ENCODE results near the gene SCN7A.
"Not testable (repeated sequence)": the region's sequence is repeated elsewhere in the genome, so short reads cannot be mapped to it uniquely, and the experiment has no call there.

The SCN7A gene

GRCh38 chr2:166364476-166365161, 129.4 kb downstream of the SCN7A start:
- no peaks in the 10 kb centered on the region for H3K9me3 ChIP-seq (ENCODE audit: control insufficient read depth in 1 of 2, low read length in 2 of 2)
- H3K27ac ChIP-seq (ENCODE audit: low read depth, low read length) = no peak overlapping the region
- H3K27me3 ChIP-seq (ENCODE audit: control insufficient read depth in 1 of 2, insufficient read depth in 2 of 2, low read length in 2 of 2) = no peaks in the 10 kb centered on the region
- no peak overlapping the region for H3K4me3 ChIP-seq (ENCODE audit: low read depth in 1 of 2, low read length in 2 of 2)
- no peak overlapping the region for H3K9ac ChIP-seq (ENCODE audit: low read depth in 1 of 2, low read length in 2 of 2)
- no peaks in the 10 kb centered on the region for H3K36me3 ChIP-seq (ENCODE audit: control insufficient read depth in 1 of 2, insufficient read depth in 2 of 2, low read length in 2 of 2)
- H3K4me1 ChIP-seq (ENCODE audit: control insufficient read depth in 1 of 2, insufficient read depth in 2 of 2, low read length in 2 of 2) = no peaks in the 10 kb centered on the region

- no peak overlapping the region for H3K4me3 ChIP-seq (ENCODE audit: low read depth in 1 of 2, low read length in 2 of 2)
- no peaks in the 10 kb centered on the region for H3K4me1 ChIP-seq (ENCODE audit: control insufficient read depth in 1 of 2, insufficient read depth in 2 of 2, low read length in 2 of 2)
- H3K9ac ChIP-seq (ENCODE audit: low read depth in 1 of 2, low read length in 2 of 2) = no peak overlapping the region
- no peak overlapping the region for H3K27ac ChIP-seq (ENCODE audit: low read depth, low read length)
- H3K27me3 ChIP-seq (ENCODE audit: control insufficient read depth in 1 of 2, insufficient read depth in 2 of 2, low read length in 2 of 2) = no peaks in the 10 kb centered on the region
- no peaks in the 10 kb centered on the region for H3K9me3 ChIP-seq (ENCODE audit: control insufficient read depth in 1 of 2, low read length in 2 of 2)
- H3K36me3 ChIP-seq (ENCODE audit: control insufficient read depth in 1 of 2, insufficient read depth in 2 of 2, low read length in 2 of 2) = no peaks in the 10 kb centered on the region
Observed at GRCh38 chr2:166361351-166362153, 132.5 kb downstream of the SCN7A start.

- no peak overlapping the region for H3K27ac ChIP-seq (ENCODE audit: low read depth, low read length)
- no peaks in the 10 kb centered on the region for H3K4me1 ChIP-seq (ENCODE audit: control insufficient read depth in 1 of 2, insufficient read depth in 2 of 2, low read length in 2 of 2)
- no peak overlapping the region for H3K4me3 ChIP-seq (ENCODE audit: low read depth in 1 of 2, low read length in 2 of 2)
- H3K9ac ChIP-seq (ENCODE audit: low read depth in 1 of 2, low read length in 2 of 2) = no peak overlapping the region
- H3K9me3 ChIP-seq (ENCODE audit: control insufficient read depth in 1 of 2, low read length in 2 of 2) = no peaks in the 10 kb centered on the region
- H3K27me3 ChIP-seq (ENCODE audit: control insufficient read depth in 1 of 2, insufficient read depth in 2 of 2, low read length in 2 of 2) = no peaks in the 10 kb centered on the region
- no peaks in the 10 kb centered on the region for H3K36me3 ChIP-seq (ENCODE audit: control insufficient read depth in 1 of 2, insufficient read depth in 2 of 2, low read length in 2 of 2)
Observed at GRCh38 chr2:166360906-166361305, 133.1 kb downstream of the SCN7A start.

- no peaks in the 10 kb centered on the region for H3K36me3 ChIP-seq (ENCODE audit: control insufficient read depth in 1 of 2, insufficient read depth in 2 of 2, low read length in 2 of 2)
- no peaks in the 10 kb centered on the region for H3K9me3 ChIP-seq (ENCODE audit: control insufficient read depth in 1 of 2, low read length in 2 of 2)
- no peak overlapping the region for H3K9ac ChIP-seq (ENCODE audit: low read depth in 1 of 2, low read length in 2 of 2)
- no peak overlapping the region for H3K27ac ChIP-seq (ENCODE audit: low read depth, low read length)
- H3K27me3 ChIP-seq (ENCODE audit: control insufficient read depth in 1 of 2, insufficient read depth in 2 of 2, low read length in 2 of 2) = no peaks in the 10 kb centered on the region
- H3K4me1 ChIP-seq (ENCODE audit: control insufficient read depth in 1 of 2, insufficient read depth in 2 of 2, low read length in 2 of 2) = no peaks in the 10 kb centered on the region
- no peak overlapping the region for H3K4me3 ChIP-seq (ENCODE audit: low read depth in 1 of 2, low read length in 2 of 2)
Observed at GRCh38 chr2:166360426-166360825, 133.6 kb downstream of the SCN7A start.

GRCh38 chr2:166357950-166358321, 136.1 kb downstream of the SCN7A start:
- not testable (repeated sequence) for H3K9ac ChIP-seq (ENCODE audit: low read depth in 1 of 2, low read length in 2 of 2); H3K4me3 ChIP-seq (ENCODE audit: low read depth in 1 of 2, low read length in 2 of 2); H3K9me3 ChIP-seq (ENCODE audit: control insufficient read depth in 1 of 2, low read length in 2 of 2); H3K27ac ChIP-seq (ENCODE audit: low read depth, low read length); H3K27me3 ChIP-seq (ENCODE audit: control insufficient read depth in 1 of 2, insufficient read depth in 2 of 2, low read length in 2 of 2); H3K4me1 ChIP-seq (ENCODE audit: control insufficient read depth in 1 of 2, insufficient read depth in 2 of 2, low read length in 2 of 2); H3K36me3 ChIP-seq (ENCODE audit: control insufficient read depth in 1 of 2, insufficient read depth in 2 of 2, low read length in 2 of 2)

- H3K4me3 ChIP-seq (ENCODE audit: low read depth in 1 of 2, low read length in 2 of 2) = no peak overlapping the region
- H3K36me3 ChIP-seq (ENCODE audit: control insufficient read depth in 1 of 2, insufficient read depth in 2 of 2, low read length in 2 of 2) = no peaks in the 10 kb centered on the region
- H3K9ac ChIP-seq (ENCODE audit: low read depth in 1 of 2, low read length in 2 of 2) = no peak overlapping the region
- no peaks in the 10 kb centered on the region for H3K9me3 ChIP-seq (ENCODE audit: control insufficient read depth in 1 of 2, low read length in 2 of 2)
- no peak overlapping the region for H3K27ac ChIP-seq (ENCODE audit: low read depth, low read length)
- H3K27me3 ChIP-seq (ENCODE audit: control insufficient read depth in 1 of 2, insufficient read depth in 2 of 2, low read length in 2 of 2) = no peaks in the 10 kb centered on the region
- H3K4me1 ChIP-seq (ENCODE audit: control insufficient read depth in 1 of 2, insufficient read depth in 2 of 2, low read length in 2 of 2) = no peaks in the 10 kb centered on the region
Observed at GRCh38 chr2:166357068-166357949, 136.7 kb downstream of the SCN7A start.
